Astrocyte (in vitro differentiated cells and primary cell): Measurements from ENCODE around the gene DNAH14. TPM values are rescaled to one million over a fixed set of nuclear protein-coding genes. Genes with fewer than 3 reads are reported as not detected.
"Not testable (repeated sequence)": the region's sequence is repeated elsewhere in the genome, so short reads cannot be mapped to it uniquely, and the experiment has no call there.

Experiments
- DNase-seq: peaks from one replicate; pipeline ENCODE4 v3.0.0-alpha.2; 2010; ENCODE audit warnings: low read depth
- FAIRE-seq: peaks from 2 replicates; lab custom pipeline; 2011; peaks lifted over from hg19 to GRCh38; lab: Jason Lieb, UNC
- H2AFZ ChIP-seq: 2 replicates; pipeline ENCODE4 v1.6.0; 2012; ENCODE audit warnings: low read depth, low read length, inconsistent platforms
- H3K27ac ChIP-seq: 2 replicates; pipeline ENCODE4 v1.5.1; 2011; ENCODE audit warnings: low read depth, low read length, inconsistent platforms
- H3K27me3 ChIP-seq: 2 replicates; pipeline ENCODE4 v1.6.0; 2011; ENCODE audit warnings: low read length, inconsistent platforms; ENCODE audit not compliant: insufficient read depth
- H3K36me3 ChIP-seq: 2 replicates; pipeline ENCODE4 v1.5.1; 2011; ENCODE audit warnings: low read length, inconsistent platforms; ENCODE audit not compliant: insufficient read depth
- H3K4me1 ChIP-seq: 2 replicates; pipeline ENCODE4 v1.5.1; 2011; ENCODE audit warnings: low read length, inconsistent platforms; ENCODE audit not compliant: insufficient read depth
- H3K4me2 ChIP-seq: 2 replicates; pipeline ENCODE4 v1.6.0; 2012; ENCODE audit warnings: low read length, inconsistent platforms
- H3K4me3 ChIP-seq: 2 replicates; pipeline ENCODE4 v1.5.1; 2011; ENCODE audit warnings: low read depth, mild to moderate bottlenecking, low read length, inconsistent platforms; ENCODE audit not compliant: insufficient read depth
- H3K79me2 ChIP-seq: 2 replicates; pipeline ENCODE4 v1.6.0; 2012; ENCODE audit warnings: mild to moderate bottlenecking, low read length, inconsistent platforms; ENCODE audit not compliant: insufficient read depth
- H3K9ac ChIP-seq: 2 replicates; pipeline ENCODE4 v1.6.0; 2012; ENCODE audit warnings: mild to moderate bottlenecking, low read length, inconsistent platforms
- H3K9me3 ChIP-seq: 2 replicates; pipeline ENCODE4 v1.5.1; 2012; ENCODE audit warnings: low read depth, mild to moderate bottlenecking, low read length, inconsistent platforms; ENCODE audit not compliant: insufficient read depth
- H4K20me1 ChIP-seq: 2 replicates; pipeline ENCODE4 v1.6.0; 2012; ENCODE audit warnings: low read length, inconsistent platforms; ENCODE audit not compliant: insufficient read depth
- H3K27ac Mint-ChIP-seq: one replicate; pipeline ENCODE4 v1.8.0; 2021; ENCODE audit warnings: mild to moderate bottlenecking, mixed read lengths; ENCODE audit not compliant: unreplicated experiment
- H3K27me3 Mint-ChIP-seq: one replicate; pipeline ENCODE4 v1.8.0; 2021; ENCODE audit warnings: low read depth, mixed read lengths; ENCODE audit not compliant: unreplicated experiment
- H3K36me3 Mint-ChIP-seq: one replicate; pipeline ENCODE4 v1.8.0; 2021; ENCODE audit warnings: low read depth, mixed read lengths; ENCODE audit not compliant: unreplicated experiment
- H3K4me1 Mint-ChIP-seq: one replicate; pipeline ENCODE4 v1.8.0; 2021; ENCODE audit warnings: low read depth, mixed read lengths; ENCODE audit not compliant: unreplicated experiment
- H3K4me3 Mint-ChIP-seq: one replicate; pipeline ENCODE4 v1.8.0; 2021; ENCODE audit warnings: mild to moderate bottlenecking, moderate library complexity, mixed read lengths; ENCODE audit not compliant: unreplicated experiment
- H3K9me3 Mint-ChIP-seq: one replicate; pipeline ENCODE4 v1.8.0; 2021; ENCODE audit warnings: mild to moderate bottlenecking, mixed read lengths; ENCODE audit not compliant: unreplicated experiment
- EZH2 ChIP-seq: IDR thresholded peaks from 2 replicates; pipeline ENCODE4 v1.6.1; 2012; ENCODE audit warnings: mild to moderate bottlenecking, low read length, inconsistent platforms; ENCODE audit not compliant: insufficient read depth
- total RNA-seq: library from RNA; stranded (reverse); gene quantifications from 2 replicates; pipeline ENCODE4 v1.2.1, GENCODE V29; 2021
- TF ChIP-seq, protein P1 (sequence below): IDR thresholded peaks from 2 replicates; pipeline ENCODE4 v1.5.1; 2011; ENCODE audit warnings: low read depth, mild to moderate bottlenecking, inconsistent platforms, low read length, moderate library complexity; ENCODE audit not compliant: insufficient read depth

DNAH14 gene
- total RNA-seq, 1 donor from 2014 or later, result 21.2 TPM

DNA sequence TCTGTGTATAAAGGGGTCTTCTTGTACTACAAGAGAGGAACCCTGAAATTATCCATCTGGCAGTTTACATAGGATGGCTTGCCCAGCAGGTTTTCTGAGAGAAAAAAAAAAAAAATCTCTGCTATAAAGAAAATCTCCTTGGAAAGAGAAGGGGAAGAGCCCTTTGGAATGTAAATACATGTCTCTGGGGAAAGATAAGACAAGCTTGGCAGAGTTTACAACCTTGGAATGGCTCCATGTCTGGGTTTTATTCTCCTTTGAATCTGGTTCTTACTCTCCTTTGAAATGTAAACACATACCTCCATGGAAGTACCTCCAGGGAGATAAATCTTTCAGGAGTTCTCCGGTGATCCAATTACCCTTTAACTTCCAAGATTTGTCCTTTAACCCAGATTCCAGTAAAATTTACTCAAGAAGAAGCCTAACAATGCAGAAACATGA, 45.1 kb upstream of the DNAH14 start:
- peak; percentile 49 for DNase-seq
- Histone ChIP-seq H2AFZ (no peak overlapping the region), H3K4me3 (no peak overlapping the region), H4K20me1 (no peaks in the 10 kb centered on the region), H3K27ac (no peak overlapping the region), H3K27me3 (peaks cover 2% of the 10 kb centered on the region), H3K79me2 (no peaks in the 10 kb centered on the region), H3K36me3 (no peaks in the 10 kb centered on the region), H3K4me2 (no peak overlapping the region), H3K4me1 (no peaks in the 10 kb centered on the region), H3K9me3 (peaks cover 3% of the 10 kb centered on the region), H3K9ac (no peak overlapping the region)
- FAIRE-seq, result no peak
- Mint-ChIP-seq H3K9me3 (peaks cover 2% of the 10 kb centered on the region), H3K27me3 (no peaks in the 10 kb centered on the region), H3K4me3 (no peak overlapping the region), H3K4me1 (peaks cover 33% of the 10 kb centered on the region), H3K27ac (no peak overlapping the region), H3K36me3 (peaks cover 1% of the 10 kb centered on the region)
- no peak for TF ChIP-seq EZH2
- TF ChIP-seq, protein P1, sequence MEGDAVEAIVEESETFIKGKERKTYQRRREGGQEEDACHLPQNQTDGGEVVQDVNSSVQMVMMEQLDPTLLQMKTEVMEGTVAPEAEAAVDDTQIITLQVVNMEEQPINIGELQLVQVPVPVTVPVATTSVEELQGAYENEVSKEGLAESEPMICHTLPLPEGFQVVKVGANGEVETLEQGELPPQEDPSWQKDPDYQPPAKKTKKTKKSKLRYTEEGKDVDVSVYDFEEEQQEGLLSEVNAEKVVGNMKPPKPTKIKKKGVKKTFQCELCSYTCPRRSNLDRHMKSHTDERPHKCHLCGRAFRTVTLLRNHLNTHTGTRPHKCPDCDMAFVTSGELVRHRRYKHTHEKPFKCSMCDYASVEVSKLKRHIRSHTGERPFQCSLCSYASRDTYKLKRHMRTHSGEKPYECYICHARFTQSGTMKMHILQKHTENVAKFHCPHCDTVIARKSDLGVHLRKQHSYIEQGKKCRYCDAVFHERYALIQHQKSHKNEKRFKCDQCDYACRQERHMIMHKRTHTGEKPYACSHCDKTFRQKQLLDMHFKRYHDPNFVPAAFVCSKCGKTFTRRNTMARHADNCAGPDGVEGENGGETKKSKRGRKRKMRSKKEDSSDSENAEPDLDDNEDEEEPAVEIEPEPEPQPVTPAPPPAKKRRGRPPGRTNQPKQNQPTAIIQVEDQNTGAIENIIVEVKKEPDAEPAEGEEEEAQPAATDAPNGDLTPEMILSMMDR, result no peak

DNA sequence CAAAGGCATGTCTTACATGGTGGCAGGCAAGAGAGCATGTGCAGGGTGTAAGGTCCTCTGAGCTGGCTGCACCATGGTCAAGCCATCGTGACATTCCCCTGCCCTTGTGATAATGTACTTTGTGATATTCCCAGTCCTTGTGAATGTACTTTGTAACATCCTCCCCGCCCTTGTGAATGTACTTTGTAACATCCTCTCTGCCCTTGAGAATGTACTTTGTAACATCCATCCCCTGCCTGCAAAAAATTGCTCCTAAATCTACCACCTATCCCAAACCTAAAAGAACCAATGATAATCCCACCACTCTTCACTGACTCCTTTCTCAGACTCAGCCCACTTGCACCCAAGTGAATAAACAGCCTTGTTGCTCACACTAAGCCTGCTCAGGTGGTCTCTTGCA, 44.1 kb upstream of the DNAH14 start:
- not testable (repeated sequence) for H3K79me2 ChIP-seq, H3K4me3 ChIP-seq, H3K9me3 ChIP-seq, H3K4me3 Mint-ChIP-seq, H3K36me3 ChIP-seq, H3K9me3 Mint-ChIP-seq, H3K27ac Mint-ChIP-seq, H3K36me3 Mint-ChIP-seq, H2AFZ ChIP-seq, FAIRE-seq, DNase-seq, H4K20me1 ChIP-seq, H3K27me3 Mint-ChIP-seq, H3K4me2 ChIP-seq, H3K4me1 ChIP-seq, H3K27ac ChIP-seq, H3K27me3 ChIP-seq, H3K9ac ChIP-seq
- peaks cover 24% of the 10 kb centered on the region for H3K4me1 Mint-ChIP-seq

DNA sequence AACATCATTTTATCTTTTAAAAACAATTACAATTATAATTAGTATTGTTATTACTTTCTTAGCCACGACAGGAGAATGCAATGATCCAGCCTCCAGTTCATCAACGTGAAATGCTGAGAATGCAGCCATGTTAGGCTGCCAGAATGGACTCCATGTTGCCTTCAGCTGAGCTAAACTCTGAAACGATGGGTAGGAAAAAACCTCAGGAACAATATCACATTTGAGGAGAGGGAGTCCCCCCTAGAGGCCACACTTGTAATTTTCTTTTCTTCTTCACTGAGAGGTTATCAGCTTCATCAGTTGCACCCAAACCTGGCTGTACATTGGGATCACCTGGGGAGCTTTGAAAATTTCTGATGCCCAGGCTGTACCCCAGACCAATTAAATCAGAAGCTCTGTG, 34.6 kb upstream of the DNAH14 start:
- H3K27me3 Mint-ChIP-seq, result no peaks in the 10 kb centered on the region
- no peak overlapping the region for H3K27ac ChIP-seq
- H3K9ac ChIP-seq, result no peak overlapping the region
- no peaks in the 10 kb centered on the region for H3K79me2 ChIP-seq
- no peaks in the 10 kb centered on the region for H3K9me3 ChIP-seq
- H3K4me1 Mint-ChIP-seq, result peaks cover 4% of the 10 kb centered on the region
- no peaks in the 10 kb centered on the region for H3K4me1 ChIP-seq
- no peak overlapping the region for H3K4me3 ChIP-seq
- H3K4me3 Mint-ChIP-seq, result no peak overlapping the region
- no peaks in the 10 kb centered on the region for H4K20me1 ChIP-seq
- DNase-seq (peak; percentile 19), FAIRE-seq (no peak)
- no peaks in the 10 kb centered on the region for H3K36me3 ChIP-seq
- TF ChIP-seq, protein P1, result peak; percentile 31
- TF ChIP-seq EZH2, result no peak
- no peaks in the 10 kb centered on the region for H3K36me3 Mint-ChIP-seq
- H3K4me2 ChIP-seq, result no peak overlapping the region
- no peak overlapping the region for H3K27ac Mint-ChIP-seq
- peaks cover 8% of the 10 kb centered on the region for H3K9me3 Mint-ChIP-seq
- H3K27me3 ChIP-seq, result no peaks in the 10 kb centered on the region
- H2AFZ ChIP-seq, result no peak overlapping the region
